ENCODE results near the gene ZNF486. TPM values are rescaled to one million over a fixed set of nuclear protein-coding genes. Genes with fewer than 3 reads are reported as not detected.
A peak's percentile ranks its signal among the peaks of the same experiment; 100 is the strongest.
"Not testable (repeated sequence)": the region's sequence is repeated elsewhere in the genome, so short reads cannot be mapped to it uniquely, and the experiment has no call there.

Gene ZNF486
- 10.6 TPM for total RNA-seq

GRCh38 chr19:20167020-20167644 is at the start of gene ZNF486:
Gene ZNF486, plus strand, starts transcription at chr19:20167214. Its CDS starts 117 bp downstream, at chr19:20167331.
- peak; percentile 98 for DNase-seq (ENCODE audit: low spot score)

GRCh38 chr19:20118064-20118839 is 48.8 kb upstream of the ZNF486 start:
- DNase-seq (ENCODE audit: low spot score): not testable (repeated sequence)

- DNase-seq (ENCODE audit: low spot score): no peak
Observed at GRCh38 chr19:20124879-20125278, 42.1 kb upstream of the ZNF486 start.

GRCh38 chr19:20132933-20133332 is 34.1 kb upstream of the ZNF486 start:
- DNase-seq (ENCODE audit: low spot score): not testable (repeated sequence)

GRCh38 chr19:20137714-20138113 is 29.3 kb upstream of the ZNF486 start:
- not testable (repeated sequence) for DNase-seq (ENCODE audit: low spot score)

- no peak for DNase-seq (ENCODE audit: low spot score)
Observed at GRCh38 chr19:20151617-20152145, 15.3 kb upstream of the ZNF486 start.

GRCh38 chr19:20152506-20152905 is 14.5 kb upstream of the ZNF486 start:
- DNase-seq (ENCODE audit: low spot score): not testable (repeated sequence)

- DNase-seq (ENCODE audit: low spot score): no peak
Observed at GRCh38 chr19:20153281-20153680, 13.7 kb upstream of the ZNF486 start.

- no peak for DNase-seq (ENCODE audit: low spot score)
Observed at GRCh38 chr19:20154636-20155035, 12.4 kb upstream of the ZNF486 start.

GRCh38 chr19:20162821-20163220 is 4.2 kb upstream of the ZNF486 start:
- no peak for DNase-seq (ENCODE audit: low spot score)

GRCh38 chr19:20164456-20164855 is 2.6 kb upstream of the ZNF486 start:
- DNase-seq (ENCODE audit: low spot score): no peak

- peak; percentile 51 for DNase-seq (ENCODE audit: low spot score)
Observed at GRCh38 chr19:20165971-20166592, 932 bp upstream of the ZNF486 start.

- DNase-seq (ENCODE audit: low spot score): no peak
Observed at GRCh38 chr19:20167651-20168122, 673 bp downstream of the ZNF486 start.

GRCh38 chr19:20171285-20171684 is 4.3 kb downstream of the ZNF486 start:
- no peak for DNase-seq (ENCODE audit: low spot score)

GRCh38 chr19:20175848-20176247 is 8.8 kb downstream of the ZNF486 start:
- DNase-seq (ENCODE audit: low spot score): not testable (repeated sequence)

- not testable (repeated sequence) for DNase-seq (ENCODE audit: low spot score)
Observed at GRCh38 chr19:20179956-20180355, 12.9 kb downstream of the ZNF486 start.

GRCh38 chr19:20182222-20182785 is 15.3 kb downstream of the ZNF486 start:
- no peak for DNase-seq (ENCODE audit: low spot score)

- no peak for DNase-seq (ENCODE audit: low spot score)
Observed at GRCh38 chr19:20186174-20186573, 19.2 kb downstream of the ZNF486 start.

- DNase-seq (ENCODE audit: low spot score): no peak
Observed at GRCh38 chr19:20197747-20198146, 30.7 kb downstream of the ZNF486 start.

GRCh38 chr19:20209051-20209450 is 42.0 kb downstream of the ZNF486 start:
- DNase-seq (ENCODE audit: low spot score): no peak

- not testable (repeated sequence) for DNase-seq (ENCODE audit: low spot score)
Observed at GRCh38 chr19:20214366-20214765, 47.4 kb downstream of the ZNF486 start.

GRCh38 chr19:20221605-20222004 is 54.6 kb downstream of the ZNF486 start:
- not testable (repeated sequence) for DNase-seq (ENCODE audit: low spot score)
